ENCODE measurements around the gene PPP1CA.
A peak's percentile ranks its signal among the peaks of the same experiment; 100 is the strongest.

Gene PPP1CA

DNA sequence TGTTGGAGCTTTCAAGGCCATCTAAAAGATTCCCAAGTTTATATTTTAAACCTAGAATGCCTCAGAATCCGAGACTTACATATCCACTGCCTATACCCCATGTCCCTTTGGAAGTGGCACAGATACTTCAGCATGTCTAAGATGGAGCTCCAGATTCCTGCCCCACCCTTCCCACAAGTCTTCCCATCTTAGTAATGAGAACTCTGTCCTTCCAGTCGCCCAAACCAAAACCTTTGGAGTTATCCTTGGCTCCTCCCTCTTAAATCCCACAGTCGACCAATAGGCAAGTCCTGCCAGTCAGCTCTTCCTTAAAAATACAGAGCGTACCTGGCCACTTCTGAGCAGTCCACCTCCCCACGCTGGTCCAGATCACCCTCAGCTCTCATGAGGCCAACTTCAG lies 52.6 kb downstream of the PPP1CA start:
- DNase-seq = peak; percentile 40

Measured in NCI-H82 (cell line).